ENCODE data around the gene ZNF444. TPM values are rescaled to one million over a fixed set of nuclear protein-coding genes. Genes with fewer than 3 reads are reported as not detected.

Gene ZNF444
- total and polyA plus RNA-seq, 4 donors = 27.8 to 55.5 (median 41.6) TPM

- no peak overlapping the region for H3K27ac ChIP-seq (ENCODE audit: low read depth in 1 of 2, low read length in 1 of 2)
- WGBS, 2 donors = 96 to 98% methylated on average over 32 of the region's 32 CpGs
- no peak for TF ChIP-seq CTCF (IDR thresholded peaks at IDR 0.05; ENCODE audit: control extremely low read depth, extremely low read depth)
Measured at GRCh38 chr19:56092685-56093631, 48.1 kb upstream of the ZNF444 start.

GRCh38 chr19:56094449-56094848 is 46.6 kb upstream of the ZNF444 start:
- TF ChIP-seq CTCF (IDR thresholded peaks at IDR 0.05; ENCODE audit: control extremely low read depth, extremely low read depth) = no peak

More at GRCh38 chr19:56092685-56093631, 48.1 kb upstream of the ZNF444 start:
- ATAC-seq (ENCODE audit: insufficient read depth, low FRiP score) (no peak), DNase-seq (no peak)
- Histone ChIP-seq H3K4me3 (no peak overlapping the region), H3K9me3 (ENCODE audit: control insufficient read depth in 4 of 4, insufficient read depth in 3 of 4, low read length in 3 of 4) (peaks cover 0 to 6% (median 2%) of the 10 kb centered on the region in 4 donors), H3K4me1 (ENCODE audit: control insufficient read depth in 5 of 5, insufficient read depth in 5 of 5, low read length in 5 of 5) (peaks cover 0 to 11% (median 0%) of the 10 kb centered on the region in 5 donors), H3K27me3 (ENCODE audit: control insufficient read depth in 3 of 3, insufficient read depth in 3 of 3, low read length in 2 of 3) (no peaks in the 10 kb centered on the region), H3K9ac (ENCODE audit: insufficient read depth in 1 of 2, low read length in 2 of 2) (no peak overlapping the region), H3K36me3 (ENCODE audit: control insufficient read depth in 4 of 4, insufficient read depth in 4 of 4, low read length in 4 of 4) (peaks cover 7 to 29% (median 13%) of the 10 kb centered on the region in 4 donors)

GRCh38 chr19:56096665-56097064 is 44.4 kb upstream of the ZNF444 start:
- Histone ChIP-seq H3K9me3 (ENCODE audit: control insufficient read depth in 4 of 4, insufficient read depth in 3 of 4, low read length in 3 of 4) (peaks cover 0 to 6% (median 2%) of the 10 kb centered on the region in 4 donors), H3K4me3 (no peak overlapping the region), H3K36me3 (ENCODE audit: control insufficient read depth in 4 of 4, insufficient read depth in 4 of 4, low read length in 4 of 4) (peaks cover 3 to 43% (median 22%) of the 10 kb centered on the region in 4 donors), H3K9ac (ENCODE audit: insufficient read depth in 1 of 2, low read length in 2 of 2) (no peak overlapping the region), H3K27me3 (ENCODE audit: control insufficient read depth in 3 of 3, insufficient read depth in 3 of 3, low read length in 2 of 3) (no peaks in the 10 kb centered on the region), H3K27ac (ENCODE audit: low read depth in 1 of 2, low read length in 1 of 2) (no peak overlapping the region), H3K4me1 (ENCODE audit: control insufficient read depth in 5 of 5, insufficient read depth in 5 of 5, low read length in 5 of 5) (peaks cover 0 to 8% (median 0%) of the 10 kb centered on the region in 5 donors)
- ATAC-seq (ENCODE audit: insufficient read depth, low FRiP score) (no peak), DNase-seq (no peak)
- no peak for TF ChIP-seq CTCF (IDR thresholded peaks at IDR 0.05; ENCODE audit: control extremely low read depth, extremely low read depth)
- 84 to 92% methylated on average over 13 of the region's 13 CpGs for WGBS, 2 donors

More at GRCh38 chr19:56094449-56094848, 46.6 kb upstream of the ZNF444 start:
- peaks cover 3 to 28% (median 19%) of the 10 kb centered on the region in 4 donors for H3K36me3 ChIP-seq (ENCODE audit: control insufficient read depth in 4 of 4, insufficient read depth in 4 of 4, low read length in 4 of 4)
- no peak overlapping the region for H3K4me3 ChIP-seq
- H3K9ac ChIP-seq (ENCODE audit: insufficient read depth in 1 of 2, low read length in 2 of 2) = no peak overlapping the region
- WGBS, 2 donors = 80 to 83% methylated on average over 9 of the region's 9 CpGs
- ATAC-seq (ENCODE audit: insufficient read depth, low FRiP score) = no peak
- no peaks in the 10 kb centered on the region for H3K27me3 ChIP-seq (ENCODE audit: control insufficient read depth in 3 of 3, insufficient read depth in 3 of 3, low read length in 2 of 3)
- H3K9me3 ChIP-seq (ENCODE audit: control insufficient read depth in 4 of 4, insufficient read depth in 3 of 4, low read length in 3 of 4) = peaks cover 0 to 6% (median 2%) of the 10 kb centered on the region in 4 donors
- peaks cover 0 to 11% (median 0%) of the 10 kb centered on the region in 5 donors for H3K4me1 ChIP-seq (ENCODE audit: control insufficient read depth in 5 of 5, insufficient read depth in 5 of 5, low read length in 5 of 5)
- no peak overlapping the region for H3K27ac ChIP-seq (ENCODE audit: low read depth in 1 of 2, low read length in 1 of 2)
- DNase-seq = no peak
